GM10248 (cell line): ENCODE measurements around the gene DYDC1.

Experiments
- CTCF ChIA-PET: fragments of 300-600 bp; sonication (Branson Sonifier 250); formaldehyde crosslinking; extraction: SDS; loops from one replicate; lab custom pipeline; 2021; ENCODE audit warnings: antibody characterized with exemption; lab: Yijun Ruan, JAX
- POLR2A ChIA-PET: fragments of 350-650 bp; sonication (Branson Sonifier 250); formaldehyde crosslinking; extraction: SDS; loops from one replicate; lab custom pipeline; 2020; ENCODE audit warnings: antibody characterized with exemption; lab: Yijun Ruan, JAX
- DNase-seq: peaks from one replicate; pipeline ENCODE4 v3.0.0; 2012; ENCODE audit errors: extremely low spot score
- TF ChIP-seq, protein P1 (sequence below): IDR thresholded peaks from 2 replicates; pipeline ENCODE4 v1.5.1; 2012; ENCODE audit warnings: mild to moderate bottlenecking, low read depth; ENCODE audit errors: extremely low read depth, missing control alignments, control extremely low read depth

DYDC1 gene

DNA sequence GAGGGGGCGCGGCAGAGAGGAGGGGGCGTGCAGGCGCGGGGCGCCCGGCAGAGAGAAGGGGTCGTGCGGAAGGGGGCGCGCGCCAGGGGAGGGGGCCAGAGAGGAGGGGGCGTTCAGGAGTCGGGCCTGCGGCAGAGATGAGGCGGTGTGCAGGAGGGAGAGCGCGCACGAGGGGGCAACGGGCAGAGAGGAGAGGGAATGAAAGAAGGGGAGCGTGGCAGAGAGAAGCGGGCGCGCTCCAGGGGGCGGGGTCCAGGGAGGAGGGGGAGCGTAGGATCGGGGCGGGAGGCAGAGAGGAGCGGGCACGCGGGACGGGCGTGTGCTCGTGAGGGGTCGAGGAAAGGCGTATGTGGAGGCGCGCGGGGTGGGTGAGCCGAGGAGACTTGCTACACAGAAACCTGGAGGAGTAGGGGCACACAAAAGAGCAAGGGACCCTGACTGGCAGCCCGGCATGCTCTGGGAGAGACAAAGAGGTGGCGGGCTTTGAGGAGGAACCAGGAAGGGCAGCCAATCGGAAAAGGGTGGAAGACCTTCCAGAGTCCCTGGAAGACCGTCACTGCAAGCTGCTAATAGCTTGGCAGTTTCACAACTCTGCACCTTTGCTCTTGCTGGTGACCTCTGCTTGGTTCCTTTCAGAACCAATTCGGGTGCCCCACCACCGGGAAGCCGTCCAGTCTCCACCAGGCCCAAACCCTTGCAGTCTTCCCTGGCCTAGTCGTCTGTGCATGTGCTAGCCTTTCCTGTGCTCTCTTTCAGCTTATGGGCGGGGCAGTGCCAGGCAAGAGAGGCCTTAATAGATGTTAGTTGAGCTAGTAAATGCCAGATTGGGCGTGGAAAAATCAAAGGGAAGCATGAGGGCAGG, 665 bp upstream of the DYDC1 start:
- ChIA-PET POLR2A (no interaction called here), CTCF (no interaction called here)
- TF ChIP-seq, protein P1, sequence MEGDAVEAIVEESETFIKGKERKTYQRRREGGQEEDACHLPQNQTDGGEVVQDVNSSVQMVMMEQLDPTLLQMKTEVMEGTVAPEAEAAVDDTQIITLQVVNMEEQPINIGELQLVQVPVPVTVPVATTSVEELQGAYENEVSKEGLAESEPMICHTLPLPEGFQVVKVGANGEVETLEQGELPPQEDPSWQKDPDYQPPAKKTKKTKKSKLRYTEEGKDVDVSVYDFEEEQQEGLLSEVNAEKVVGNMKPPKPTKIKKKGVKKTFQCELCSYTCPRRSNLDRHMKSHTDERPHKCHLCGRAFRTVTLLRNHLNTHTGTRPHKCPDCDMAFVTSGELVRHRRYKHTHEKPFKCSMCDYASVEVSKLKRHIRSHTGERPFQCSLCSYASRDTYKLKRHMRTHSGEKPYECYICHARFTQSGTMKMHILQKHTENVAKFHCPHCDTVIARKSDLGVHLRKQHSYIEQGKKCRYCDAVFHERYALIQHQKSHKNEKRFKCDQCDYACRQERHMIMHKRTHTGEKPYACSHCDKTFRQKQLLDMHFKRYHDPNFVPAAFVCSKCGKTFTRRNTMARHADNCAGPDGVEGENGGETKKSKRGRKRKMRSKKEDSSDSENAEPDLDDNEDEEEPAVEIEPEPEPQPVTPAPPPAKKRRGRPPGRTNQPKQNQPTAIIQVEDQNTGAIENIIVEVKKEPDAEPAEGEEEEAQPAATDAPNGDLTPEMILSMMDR: no peak
- DNase-seq: no peak

DNA sequence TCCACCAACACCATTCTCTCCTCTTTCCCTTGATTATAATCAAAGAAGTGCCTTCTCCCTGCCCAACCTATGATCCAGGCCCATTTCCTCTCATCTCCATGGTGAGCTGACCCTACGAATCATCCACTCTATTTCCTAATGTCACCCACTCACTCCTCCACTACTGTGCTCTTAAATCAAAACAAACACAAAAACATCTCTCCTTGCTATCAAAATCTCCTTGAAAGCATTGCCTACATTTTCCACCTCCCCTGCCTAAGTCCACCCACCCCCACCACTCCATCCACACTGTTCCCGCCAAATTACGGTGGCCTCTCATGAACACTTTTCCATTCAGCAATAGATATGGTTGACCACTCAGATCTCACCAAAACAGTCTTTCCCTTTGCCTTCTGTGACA, 5.3 kb downstream of the DYDC1 start:
- no peak for DNase-seq
- POLR2A ChIA-PET: no interaction called here
- TF ChIP-seq, protein P1: no peak
- CTCF ChIA-PET: interaction anchor here (0.9 to 1.2 kb wide), 3 partner anchors 8 to 27 kb away, joined by 3 read pairs; no protein-coding TSS in a partner anchor

DNA sequence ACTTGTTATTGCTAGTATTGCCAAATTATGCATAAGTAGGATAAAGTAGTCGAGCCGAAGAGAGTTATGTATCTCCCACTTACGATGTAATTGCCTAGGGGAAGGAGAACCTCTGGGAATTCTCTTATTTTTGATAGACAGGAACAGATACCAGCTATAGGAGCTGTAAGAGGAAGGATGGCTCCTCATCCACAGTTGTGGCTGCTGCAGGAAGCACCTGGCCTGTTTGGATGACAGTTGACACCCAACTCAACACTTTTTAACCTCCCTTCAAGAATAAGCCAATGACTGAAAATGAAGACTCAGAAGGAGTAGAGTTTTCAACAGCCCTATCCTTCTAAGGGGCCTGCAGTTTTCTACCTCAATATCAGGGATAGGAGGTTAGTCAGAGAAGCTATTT, 6.3 kb downstream of the DYDC1 start:
- CTCF ChIA-PET: interaction anchor here (0.9 to 1.2 kb wide), 2 partner anchors 9 to 14 kb away, joined by 3 read pairs; no protein-coding TSS in a partner anchor
- TF ChIP-seq, protein P1: no peak
- POLR2A ChIA-PET: no interaction called here
- no peak for DNase-seq

DNA sequence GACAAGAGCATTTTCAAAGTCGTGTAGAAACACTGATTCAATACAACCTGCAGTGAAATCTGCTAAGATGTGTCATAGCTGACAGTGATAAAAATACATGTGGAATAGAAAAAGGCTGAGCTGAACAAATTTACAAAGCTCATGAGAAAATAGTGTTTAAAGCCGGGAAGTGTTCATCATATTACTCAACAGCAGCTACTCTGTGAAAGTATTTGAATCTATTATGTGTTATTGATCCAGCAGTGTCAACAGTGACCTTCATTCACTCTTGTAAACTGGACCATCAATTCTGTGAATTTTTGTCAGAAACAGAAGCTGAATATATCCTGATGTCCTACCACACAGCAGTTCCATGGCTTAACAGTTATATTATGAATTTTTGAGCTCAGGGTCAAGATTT, 11.6 kb downstream of the DYDC1 start:
- POLR2A ChIA-PET: no interaction called here
- DNase-seq: no peak
- CTCF ChIA-PET: interaction anchor here (0.9 to 2.1 kb wide), 3 partner anchors 17 to 319 kb away, joined by 3 to 7 read pairs (median 4); no protein-coding TSS in a partner anchor
- TF ChIP-seq, protein P1: no peak

DNA sequence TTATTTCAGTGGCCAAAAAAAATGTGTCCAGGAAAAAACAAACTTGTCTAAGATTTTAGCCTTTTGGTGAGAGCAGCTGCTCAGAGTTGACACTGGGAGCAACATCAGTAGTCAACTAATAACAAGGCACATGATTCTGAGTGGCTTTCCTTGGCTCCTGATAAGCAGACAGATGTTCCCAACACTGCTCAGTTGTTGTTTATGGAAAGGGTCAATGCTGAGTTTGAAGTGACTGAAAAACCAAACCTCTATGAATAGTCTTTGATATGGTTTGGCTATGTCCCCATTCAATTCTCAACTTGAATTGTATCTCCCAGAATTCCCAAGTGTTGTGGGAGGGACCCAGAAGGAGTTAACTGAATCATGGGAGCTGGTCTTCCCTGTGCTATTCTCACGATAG, 12.3 kb downstream of the DYDC1 start:
- POLR2A ChIA-PET: no interaction called here
- CTCF ChIA-PET: interaction anchor here (0.9 kb wide), 1 partner anchor 320 kb away, joined by 3 read pairs; no protein-coding TSS in a partner anchor
- TF ChIP-seq, protein P1: no peak
- DNase-seq: no peak

DNA sequence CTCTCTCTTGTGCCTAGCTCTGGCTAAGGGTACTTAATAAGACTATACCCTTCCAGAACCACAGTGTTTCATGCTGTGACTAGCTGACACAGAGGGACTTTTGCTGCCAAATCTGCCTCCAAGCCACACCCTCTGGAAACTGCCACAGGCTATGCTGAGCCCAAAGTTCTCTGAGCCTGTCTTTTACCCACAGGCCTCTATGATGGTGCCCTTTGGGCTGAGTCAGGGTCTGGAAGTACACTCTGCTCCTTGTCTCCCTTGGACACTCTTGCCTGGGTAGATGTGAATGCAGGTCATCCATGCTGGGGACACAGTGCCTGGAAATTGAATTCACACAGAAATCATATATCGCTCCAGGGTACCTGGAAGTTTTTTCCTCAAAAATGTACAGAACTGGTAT, 22.6 kb downstream of the DYDC1 start:
- DNase-seq: no peak
- ChIA-PET POLR2A (no interaction called here), CTCF (interaction anchor here (1.4 to 1.6 kb wide), 2 partner anchors 8 to 12 kb away, joined by 4 to 6 read pairs; no protein-coding TSS in a partner anchor)
- TF ChIP-seq, protein P1: no peak
